ENCODE data around the gene FMR1NB.

The FMR1NB gene

GRCh38 chrX:147981038-147981752, at the start of gene FMR1NB:
TSS of gene FMR1NB (plus strand) at chrX:147981337. CDS start at chrX:147981403, 66 bp downstream.
- DNase-seq (ENCODE audit: low spot score) = no peak

DNA sequence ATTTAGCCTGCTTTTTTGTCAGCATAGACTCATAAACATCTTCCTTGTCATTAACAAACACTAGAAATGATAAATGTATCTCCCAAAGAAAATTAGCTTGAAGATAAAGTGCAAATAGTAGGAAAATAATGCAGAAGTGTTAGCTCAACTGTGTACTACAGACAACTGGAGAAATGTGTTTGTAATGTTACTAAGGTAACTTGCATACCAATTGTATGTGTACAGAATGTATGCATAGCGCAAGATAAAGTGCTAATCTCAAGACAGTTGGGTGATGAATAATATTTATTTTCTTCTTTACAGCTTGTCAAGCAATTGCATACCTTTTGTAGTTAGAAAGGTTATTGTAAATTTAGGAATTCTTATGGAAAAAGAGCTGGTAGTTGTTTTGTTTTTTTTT, 47.3 kb upstream of the FMR1NB start:
- DNase-seq (ENCODE audit: low spot score) = no peak

DNA sequence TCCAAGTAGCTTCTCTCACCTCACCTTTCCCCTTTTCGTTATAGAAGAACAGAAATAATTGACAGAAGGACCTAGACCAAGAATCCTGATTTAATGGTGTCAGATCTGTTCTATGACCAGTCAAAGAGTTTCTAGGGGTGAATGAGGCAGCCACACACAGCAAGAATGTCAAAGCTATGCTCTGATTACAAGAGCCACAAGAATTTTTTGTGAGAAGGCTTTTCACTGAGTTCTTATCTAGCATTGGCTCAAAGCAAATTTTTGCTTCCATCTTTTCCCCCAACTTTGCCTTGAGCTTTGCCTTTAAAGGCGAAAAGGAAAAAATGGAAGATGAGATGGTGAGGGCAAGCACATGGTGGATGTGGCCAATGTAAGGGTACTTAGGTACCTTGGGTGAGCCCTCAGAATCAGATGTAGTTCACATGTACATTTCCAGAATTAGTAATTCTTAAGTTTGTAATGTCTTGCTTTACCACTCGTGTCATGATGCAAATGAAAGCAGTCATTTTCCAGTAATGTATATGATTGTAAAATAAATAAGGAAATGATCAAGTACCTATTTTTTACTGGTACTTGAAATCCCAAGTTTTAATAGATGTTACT, 45.9 kb upstream of the FMR1NB start:
- DNase-seq (ENCODE audit: low spot score) = no peak

- no peak for DNase-seq (ENCODE audit: low spot score)
These were observed 35.9 kb upstream of the FMR1NB start for GRCh38 chrX:147945286-147945685.

GRCh38 chrX:147948531-147948930, 32.6 kb upstream of the FMR1NB start:
- no peak for DNase-seq (ENCODE audit: low spot score)

DNA sequence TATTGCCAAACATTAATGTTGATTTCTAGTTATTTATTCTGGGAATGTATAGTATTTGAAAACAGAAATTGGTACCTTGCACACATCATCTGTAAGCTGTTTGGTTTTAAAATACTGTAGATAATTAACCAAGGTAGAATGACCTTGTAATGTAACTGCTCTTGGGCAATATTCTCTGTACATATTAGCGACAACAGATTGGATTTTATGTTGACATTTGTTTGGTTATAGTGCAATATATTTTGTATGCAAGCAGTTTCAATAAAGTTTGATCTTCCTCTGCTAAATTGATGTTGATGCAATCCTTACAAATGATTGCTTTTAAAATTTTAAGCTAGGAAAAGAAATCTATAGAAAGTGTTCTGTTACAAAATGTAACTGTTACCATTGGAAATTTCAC, 30.8 kb upstream of the FMR1NB start:
- DNase-seq (ENCODE audit: low spot score) = no peak

DNA sequence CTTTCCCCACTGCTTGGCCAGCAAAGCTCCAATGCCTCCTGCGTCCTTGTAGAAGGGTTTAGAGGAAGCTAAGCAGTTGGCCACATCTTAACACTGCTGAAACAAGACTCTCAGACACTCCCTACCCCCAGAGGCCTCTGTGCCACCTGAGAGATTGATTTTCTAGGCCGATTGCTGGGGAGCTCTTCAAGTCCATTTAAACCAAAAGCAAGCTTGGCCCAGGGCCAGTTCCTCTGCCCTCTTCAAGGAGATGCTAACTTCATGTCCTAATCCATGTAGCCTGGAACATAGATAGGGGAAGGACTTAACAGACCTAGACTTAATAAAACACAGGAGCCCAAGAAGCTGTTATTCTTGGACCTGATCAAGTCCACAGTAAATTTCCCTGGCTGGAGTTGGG, 27.2 kb upstream of the FMR1NB start:
- no peak for DNase-seq (ENCODE audit: low spot score)

GRCh38 chrX:147957291-147957690, 23.8 kb upstream of the FMR1NB start:
- no peak for DNase-seq (ENCODE audit: low spot score)

DNA sequence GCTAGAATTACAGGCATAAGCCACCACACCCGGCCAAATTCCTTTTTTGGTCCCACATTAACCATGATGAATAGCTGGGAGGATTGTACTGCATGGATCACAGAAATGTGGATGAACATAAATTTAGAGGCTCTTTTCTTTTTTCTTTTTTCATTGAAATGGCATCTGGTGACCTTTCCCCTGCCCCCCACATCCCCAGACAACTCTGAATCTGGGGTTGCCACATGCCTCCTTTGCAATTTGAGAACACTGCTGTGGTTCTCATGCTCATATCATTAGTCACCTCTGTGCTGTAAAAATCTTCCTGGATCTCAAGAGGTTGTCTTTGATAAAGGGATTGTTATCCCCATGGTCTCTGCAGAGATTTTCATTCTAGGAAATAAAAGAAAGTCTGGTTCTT, 22.8 kb upstream of the FMR1NB start:
- peak; percentile 57 for DNase-seq (ENCODE audit: low spot score)

DNA sequence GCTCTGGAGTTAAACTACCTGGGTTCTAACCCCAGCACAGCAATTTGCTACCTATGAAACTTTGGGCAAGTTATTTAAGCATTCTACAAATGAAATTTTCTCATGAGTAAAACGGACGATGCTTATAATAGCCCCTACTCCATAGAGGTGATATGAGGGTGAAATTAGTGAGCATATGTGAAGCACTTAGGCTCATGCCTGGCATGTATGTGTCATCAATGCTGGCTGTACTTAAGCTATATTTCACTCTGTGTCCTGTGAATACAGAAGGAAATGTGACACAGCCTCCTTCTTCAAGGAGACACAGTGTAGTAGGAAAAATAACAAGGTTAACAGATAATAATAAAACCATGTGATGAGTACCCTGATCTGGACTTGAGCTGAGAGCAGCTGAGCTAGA, 20.4 kb upstream of the FMR1NB start:
- no peak for DNase-seq (ENCODE audit: low spot score)

DNA sequence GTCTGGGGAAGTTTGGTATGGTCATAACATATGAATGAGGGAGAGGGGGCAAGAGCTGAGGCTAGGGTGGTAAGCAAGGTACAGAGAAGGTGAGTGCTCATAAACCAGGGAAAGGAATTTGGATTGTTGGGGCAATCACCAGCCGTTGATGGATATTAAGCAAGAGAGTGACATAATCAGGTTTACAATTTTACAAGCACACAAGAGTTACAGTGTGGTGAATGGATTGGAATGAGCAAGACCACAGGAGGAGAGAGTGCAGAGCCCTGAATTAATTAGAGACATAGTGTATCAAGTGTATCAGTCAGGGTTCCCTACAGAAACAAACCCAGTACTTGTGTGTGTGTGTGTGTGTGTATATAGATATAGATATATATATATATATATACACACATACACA, 18.7 kb upstream of the FMR1NB start:
- DNase-seq (ENCODE audit: low spot score) = peak; percentile 8

DNA sequence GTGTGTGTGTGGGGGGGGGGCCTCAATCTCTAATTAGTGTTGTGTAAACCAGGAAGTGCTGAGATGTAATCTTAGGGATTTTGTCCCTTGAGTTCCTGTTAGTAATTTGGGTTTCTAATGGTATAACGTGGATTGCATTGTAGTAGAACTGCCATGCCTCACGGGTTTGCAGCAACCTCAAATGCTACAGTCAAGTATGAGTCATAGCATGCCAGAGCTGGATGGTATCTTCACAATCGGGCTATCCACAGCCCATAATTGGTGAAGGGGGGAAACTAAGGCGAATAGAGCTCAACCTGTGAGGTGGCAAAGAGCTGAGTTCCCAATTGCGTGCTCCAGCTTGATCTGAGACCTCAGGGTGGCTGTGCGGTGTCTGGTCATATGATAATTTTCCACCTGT, 2.2 kb upstream of the FMR1NB start:
- DNase-seq (ENCODE audit: low spot score) = no peak

DNA sequence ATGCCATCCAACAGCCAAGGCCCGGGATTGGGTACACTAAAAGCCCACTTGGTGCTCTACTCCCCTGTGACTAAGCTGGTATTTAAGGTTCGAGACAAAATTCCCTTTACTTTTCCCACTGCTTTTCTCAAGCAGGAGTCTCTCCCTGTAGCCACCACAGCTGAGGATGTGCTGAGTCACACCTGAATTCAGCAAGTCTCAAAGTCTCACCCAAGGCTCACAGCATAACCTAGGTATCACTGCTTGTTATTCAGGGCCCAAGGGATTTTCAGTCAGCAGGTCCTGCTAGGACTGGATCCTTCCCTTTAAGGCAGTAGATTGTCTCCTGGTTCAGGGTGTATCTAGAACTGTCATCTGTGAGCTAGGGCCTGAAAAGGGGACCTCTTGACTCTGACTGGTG, 39.2 kb downstream of the FMR1NB start:
- DNase-seq (ENCODE audit: low spot score) = no peak

GRCh38 chrX:148024425-148025148, 43.5 kb downstream of the FMR1NB start:
- DNase-seq (ENCODE audit: low spot score) = no peak

- DNase-seq (ENCODE audit: low spot score) = no peak
These were observed 54.2 kb downstream of the FMR1NB start for GRCh38 chrX:148035380-148035779.

DNA sequence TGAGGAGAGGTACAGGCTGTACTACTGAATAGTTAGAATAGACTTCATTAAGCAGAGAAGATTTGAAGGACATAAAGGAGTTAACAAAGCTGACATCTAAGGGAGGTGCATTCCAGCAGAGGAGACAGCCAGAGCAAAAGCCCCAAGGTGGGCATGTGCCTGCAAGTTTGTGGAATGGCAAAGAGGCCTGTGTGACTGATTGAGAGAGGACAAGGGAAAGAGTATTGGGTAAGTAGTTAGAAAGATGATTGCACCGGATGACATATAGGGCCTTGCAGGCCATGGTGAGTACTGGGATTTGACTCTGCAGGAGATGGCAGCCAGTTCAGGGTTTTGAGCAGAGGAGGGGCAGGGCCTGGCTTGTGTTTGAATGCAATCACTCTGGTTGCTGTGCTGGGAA, 55.9 kb downstream of the FMR1NB start:
- no peak for DNase-seq (ENCODE audit: low spot score)

- DNase-seq (ENCODE audit: low spot score) = peak; percentile 40
These were observed 62.2 kb downstream of the FMR1NB start for GRCh38 chrX:148043271-148043855.

DNA sequence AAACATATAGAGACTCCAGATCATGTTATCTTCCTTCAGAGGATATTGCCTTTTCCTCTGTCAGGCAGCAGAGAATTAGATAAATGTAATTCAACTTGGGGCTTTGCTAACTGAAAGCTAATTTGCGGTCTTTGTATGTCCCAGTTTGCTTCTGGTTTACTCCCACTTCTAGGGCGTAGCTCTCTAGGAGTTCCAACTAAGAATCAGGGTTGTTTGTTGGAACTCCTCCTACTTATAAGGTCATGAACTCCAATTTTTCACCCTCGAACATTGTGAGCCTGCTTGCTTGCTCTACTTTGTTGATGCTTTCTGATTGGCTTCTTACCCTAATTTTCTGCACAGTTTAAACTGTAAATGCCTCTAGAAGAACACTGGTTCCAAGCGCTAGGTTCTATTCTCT, 66.1 kb downstream of the FMR1NB start:
- no peak for DNase-seq (ENCODE audit: low spot score)

- DNase-seq (ENCODE audit: low spot score) = peak; percentile 11
These were observed 68.3 kb downstream of the FMR1NB start for GRCh38 chrX:148049441-148049840.

DNA sequence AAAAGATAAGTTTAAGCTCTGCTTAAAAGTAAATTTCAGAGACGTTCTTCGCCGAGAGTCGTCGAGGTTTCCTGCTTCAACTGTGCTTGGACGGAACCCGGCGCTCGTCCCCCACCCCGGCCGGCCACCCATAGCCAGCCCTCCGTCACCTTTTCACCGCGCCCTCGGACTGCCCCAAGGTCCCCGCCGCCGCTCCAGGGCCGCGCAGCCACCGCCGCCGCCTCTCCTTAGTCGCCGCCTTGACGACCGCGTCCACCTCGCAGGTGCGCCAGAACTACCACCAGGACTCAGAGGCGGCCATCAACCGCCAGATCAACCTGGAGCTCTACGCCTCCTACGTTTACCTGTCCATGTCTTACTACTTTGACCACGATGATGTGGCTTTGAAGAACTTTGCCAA, 70.8 kb downstream of the FMR1NB start:
- DNase-seq (ENCODE audit: low spot score) = no peak

DNA sequence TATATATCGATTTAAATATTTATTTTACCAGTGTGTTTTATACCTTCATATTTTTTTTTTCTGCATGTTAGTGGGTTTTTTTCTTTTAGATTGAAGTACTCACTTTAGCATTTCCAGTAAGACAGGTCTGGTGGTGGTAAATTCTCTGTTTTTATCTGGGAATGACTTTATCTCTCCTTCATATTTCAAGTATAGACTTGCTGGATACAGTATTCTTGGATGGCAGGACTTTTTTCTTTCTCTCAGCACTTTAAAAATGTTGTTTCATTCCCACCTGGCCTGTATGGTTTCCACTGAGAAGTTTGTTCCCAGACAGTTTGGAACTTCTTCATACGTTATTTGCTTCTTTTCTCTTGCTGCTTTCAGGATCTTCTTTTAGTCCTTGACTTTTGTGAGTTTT, 86.1 kb downstream of the FMR1NB start:
- no peak for DNase-seq (ENCODE audit: low spot score)

DNA sequence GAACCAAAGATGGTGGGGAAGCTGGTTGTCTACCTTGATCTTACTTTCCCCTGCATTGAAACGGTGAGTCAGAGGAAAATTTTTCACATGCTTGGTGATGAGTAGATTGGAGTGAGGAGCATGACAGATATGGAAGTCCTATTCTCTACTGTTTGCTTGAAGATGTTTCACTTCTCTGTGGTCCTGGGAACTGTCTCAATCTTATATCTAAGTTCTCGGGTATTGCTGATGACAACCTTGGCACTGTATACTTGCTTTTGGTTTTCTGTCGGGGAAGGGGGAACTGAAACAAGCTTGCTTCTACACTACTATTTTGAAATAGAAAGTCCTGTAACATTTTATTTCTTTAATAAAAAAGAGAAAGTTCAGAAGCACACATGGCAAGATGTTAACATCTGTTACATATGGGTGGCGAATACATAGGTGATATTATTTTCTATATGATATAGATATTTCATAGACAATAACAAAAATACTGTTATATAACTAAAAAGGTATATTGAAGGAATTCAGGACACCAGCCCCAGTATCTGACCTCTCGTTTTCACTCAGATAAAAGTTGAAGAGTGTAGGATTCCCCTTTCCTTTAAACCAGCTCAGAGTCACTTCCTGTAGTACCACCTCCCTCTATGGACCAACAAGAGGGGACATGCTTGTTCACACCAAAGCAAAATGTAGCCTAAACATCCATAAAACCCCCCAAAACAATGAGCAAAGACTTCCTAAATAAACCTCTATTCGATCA, 88.8 kb downstream of the FMR1NB start:
- DNase-seq (ENCODE audit: low spot score) = no peak

Measured in AG20443 (cell line).